HFF-Myc (cell line): ENCODE measurements around the gene MAML1.

Experiments
- DNase-seq: peaks from one replicate; pipeline ENCODE4 v3.0.0-alpha.2; 2011; ENCODE audit warnings: low read depth; ENCODE audit errors: extremely low read depth
- H3K4me3 ChIP-seq: replicated peaks from 2 replicates; pipeline ENCODE4 v1.5.1; 2011; ENCODE audit warnings: low read depth, mild to moderate bottlenecking, control low read depth, low read length
- CTCF ChIP-seq: IDR thresholded peaks from 2 replicates; pipeline ENCODE4 v1.5.1; 2012; ENCODE audit warnings: mild to moderate bottlenecking, low read depth, low read length, control low read depth; ENCODE audit errors: missing control alignments

The MAML1 gene

DNA sequence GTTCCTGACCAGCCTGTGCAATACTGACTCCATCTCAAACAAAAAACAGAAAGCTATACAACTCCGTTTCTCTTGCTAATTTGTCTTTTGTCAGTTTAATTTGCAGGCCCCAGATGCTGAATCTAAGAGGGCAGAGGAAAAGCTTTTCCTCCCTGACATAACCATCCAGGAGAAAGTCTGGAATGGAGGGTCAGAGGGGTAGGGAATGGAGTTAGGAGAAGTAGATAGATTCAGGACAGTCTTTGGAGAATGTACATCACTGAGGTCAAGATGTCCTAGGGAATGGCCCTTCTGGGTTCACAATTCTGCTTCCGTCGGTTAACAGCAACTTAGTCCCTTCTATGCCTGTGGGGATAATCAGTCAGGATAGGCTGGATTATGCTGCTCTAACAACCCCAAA is 81.5 kb downstream of the MAML1 start:
- DNase-seq, result no peak
- TF ChIP-seq CTCF, result no peak
- no peak overlapping the region for H3K4me3 ChIP-seq

DNA sequence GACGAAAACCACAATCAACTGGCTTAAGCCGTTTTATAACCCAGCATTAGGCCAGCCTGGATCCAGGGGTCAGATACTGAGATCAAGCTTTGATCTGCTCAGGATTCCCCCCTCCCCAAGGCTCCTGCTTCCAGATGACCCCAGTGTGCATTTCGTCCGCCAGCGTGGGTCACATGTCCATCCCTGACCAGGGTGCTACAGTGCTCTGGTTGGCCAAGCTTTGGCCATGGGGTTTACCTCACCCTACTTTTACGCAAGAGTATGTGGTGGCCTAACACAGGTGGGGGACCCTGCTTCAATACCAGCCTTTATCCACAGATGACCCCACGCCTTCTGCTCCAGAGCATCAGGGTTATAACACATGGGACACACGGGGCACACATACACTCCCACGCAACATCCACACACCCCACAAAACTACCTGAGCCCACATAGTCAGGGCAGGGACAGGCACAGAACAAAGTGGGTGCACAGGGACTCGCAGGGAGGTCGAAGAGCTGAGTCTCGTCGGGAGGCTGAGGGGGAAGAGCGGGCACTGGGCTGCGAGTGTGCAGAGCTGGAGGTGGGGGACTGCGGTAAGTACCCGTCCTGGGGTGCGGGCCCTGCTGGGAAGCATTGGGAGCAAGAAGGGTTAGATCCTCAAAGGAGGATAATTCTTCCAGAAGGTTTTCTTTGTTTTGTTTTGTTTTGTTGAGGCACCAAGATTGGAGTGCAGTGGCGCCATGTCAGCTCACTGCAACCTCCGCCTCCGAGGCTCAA is 83.0 kb downstream of the MAML1 start:
- DNase-seq, result no peak
- H3K4me3 ChIP-seq, result no peak overlapping the region
- no peak for TF ChIP-seq CTCF

- no peak for TF ChIP-seq CTCF
- no peak overlapping the region; the same call in 1 of the 2 replicates for H3K4me3 ChIP-seq
- no peak for DNase-seq
These were observed 83.8 kb downstream of the MAML1 start for GRCh38 chr5:179816401-179816795.

DNA sequence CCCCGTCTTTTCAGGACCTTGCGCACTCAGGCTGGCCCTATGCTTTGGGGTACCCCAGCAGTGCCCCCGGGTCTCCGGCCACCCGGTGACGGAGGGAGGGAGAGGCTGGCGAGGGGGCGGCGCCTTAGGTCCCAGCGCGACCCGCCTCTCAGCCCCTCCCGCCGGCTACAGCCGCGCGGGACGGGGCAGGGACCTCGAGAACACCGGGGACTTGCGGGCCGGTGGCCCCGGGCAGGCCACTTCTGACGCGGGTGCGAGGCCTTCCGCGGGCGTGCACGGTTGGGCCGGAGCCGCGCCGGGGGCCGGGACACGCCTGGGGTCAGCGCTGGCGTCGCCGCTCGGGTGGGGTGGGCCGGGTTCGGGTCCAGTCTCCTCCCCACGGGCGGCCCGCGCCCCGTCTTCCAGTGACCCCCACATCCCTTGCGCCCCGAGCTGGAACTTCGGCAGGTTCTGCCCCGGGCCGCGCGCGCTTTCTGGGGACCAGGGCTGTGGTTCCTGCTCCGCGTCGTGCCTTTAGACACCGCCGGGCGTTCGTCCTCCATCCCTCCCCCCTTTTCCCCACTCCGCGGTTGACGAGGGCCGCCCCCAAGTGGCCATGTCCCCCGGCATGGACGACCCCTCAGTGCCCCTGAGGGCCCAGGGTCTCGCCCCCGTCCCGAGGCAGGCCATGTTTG is 84.3 kb downstream of the MAML1 start:
- DNase-seq, result no peak
- H3K4me3 ChIP-seq, result no peak overlapping the region; the same call in 1 of the 2 replicates
- TF ChIP-seq CTCF, result no peak

DNA sequence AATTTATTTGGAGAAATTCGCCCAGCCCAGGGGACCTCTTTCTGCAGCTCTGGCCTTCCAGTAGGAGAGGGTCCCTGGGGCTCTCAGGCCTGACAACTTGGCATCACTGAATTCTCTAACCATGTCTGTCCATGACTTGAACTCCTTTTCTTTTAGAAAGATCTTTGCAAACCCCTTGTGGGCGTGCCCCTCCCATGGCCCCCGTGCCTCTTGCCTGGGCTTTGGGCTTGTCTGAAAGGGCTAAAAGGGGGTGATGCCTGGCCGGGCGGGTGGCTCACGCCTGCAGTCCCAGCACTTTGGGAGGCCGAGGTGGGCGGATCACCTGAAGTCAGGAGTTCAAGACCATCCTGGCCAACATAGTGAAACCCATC is 84.8 kb downstream of the MAML1 start:
- H3K4me3 ChIP-seq, result no peak overlapping the region
- DNase-seq, result no peak
- no peak for TF ChIP-seq CTCF

- TF ChIP-seq CTCF, result no peak
- no peak for DNase-seq
- no peak overlapping the region for H3K4me3 ChIP-seq
These were observed 85.5 kb downstream of the MAML1 start for GRCh38 chr5:179817890-179818745.
